NCI-H2196 (cell line): ENCODE measurements around the gene SLC30A1.
"Not testable (repeated sequence)": the region's sequence is repeated elsewhere in the genome, so short reads cannot be mapped to it uniquely, and the experiment has no call there.

Experiments used
- DNase-seq: peaks from one replicate; lab custom pipeline; 2025; ENCODE audit not compliant: unreplicated experiment; lab: John Stamatoyannopoulos, UW

The SLC30A1 gene

GRCh38 chr1:211548321-211549091, 30.5 kb downstream of the SLC30A1 start:
- DNase-seq: no peak

- no peak for DNase-seq
Measured at GRCh38 chr1:211547710-211548109, 31.3 kb downstream of the SLC30A1 start.

GRCh38 chr1:211546543-211546942, 32.4 kb downstream of the SLC30A1 start:
- no peak for DNase-seq

GRCh38 chr1:211543025-211543424, 35.9 kb downstream of the SLC30A1 start:
- no peak for DNase-seq

GRCh38 chr1:211541720-211542477, 37.1 kb downstream of the SLC30A1 start:
- no peak for DNase-seq

- DNase-seq: no peak
Measured at GRCh38 chr1:211541278-211541677, 37.7 kb downstream of the SLC30A1 start.

GRCh38 chr1:211540824-211541223, 38.1 kb downstream of the SLC30A1 start:
- not testable (repeated sequence) for DNase-seq

- DNase-seq: no peak
Measured at GRCh38 chr1:211538287-211538686, 40.7 kb downstream of the SLC30A1 start.

GRCh38 chr1:211537253-211537652, 41.7 kb downstream of the SLC30A1 start:
- no peak for DNase-seq

GRCh38 chr1:211536606-211537005, 42.4 kb downstream of the SLC30A1 start:
- no peak for DNase-seq

- no peak for DNase-seq
Measured at GRCh38 chr1:211535346-211535745, 43.6 kb downstream of the SLC30A1 start.

GRCh38 chr1:211534545-211535291, 44.2 kb downstream of the SLC30A1 start:
- no peak for DNase-seq

- no peak for DNase-seq
Measured at GRCh38 chr1:211532088-211532444, 46.9 kb downstream of the SLC30A1 start.

GRCh38 chr1:211531194-211532087, 47.5 kb downstream of the SLC30A1 start:
- no peak for DNase-seq

GRCh38 chr1:211530102-211530501, 48.9 kb downstream of the SLC30A1 start:
- no peak for DNase-seq

- DNase-seq: no peak
Measured at GRCh38 chr1:211529453-211529852, 49.5 kb downstream of the SLC30A1 start.

- no peak for DNase-seq
Measured at GRCh38 chr1:211529011-211529410, 50.0 kb downstream of the SLC30A1 start.

GRCh38 chr1:211527888-211528287, 51.1 kb downstream of the SLC30A1 start:
- DNase-seq: no peak

- DNase-seq: no peak
Measured at GRCh38 chr1:211527006-211527405, 52.0 kb downstream of the SLC30A1 start.

- DNase-seq: no peak
Measured at GRCh38 chr1:211526101-211526500, 52.9 kb downstream of the SLC30A1 start.
